IPS-11a (cell line): ENCODE results near the gene IGBP1.
"Not testable (repeated sequence)": the region's sequence is repeated elsewhere in the genome, so short reads cannot be mapped to it uniquely, and the experiment has no call there.

Experiments used
- H3K4me3 ChIP-seq: one replicate; pipeline ENCODE4 v1.5.1; 2013; ENCODE audit warnings: low read depth, low read length, control low read depth

The IGBP1 gene

DNA sequence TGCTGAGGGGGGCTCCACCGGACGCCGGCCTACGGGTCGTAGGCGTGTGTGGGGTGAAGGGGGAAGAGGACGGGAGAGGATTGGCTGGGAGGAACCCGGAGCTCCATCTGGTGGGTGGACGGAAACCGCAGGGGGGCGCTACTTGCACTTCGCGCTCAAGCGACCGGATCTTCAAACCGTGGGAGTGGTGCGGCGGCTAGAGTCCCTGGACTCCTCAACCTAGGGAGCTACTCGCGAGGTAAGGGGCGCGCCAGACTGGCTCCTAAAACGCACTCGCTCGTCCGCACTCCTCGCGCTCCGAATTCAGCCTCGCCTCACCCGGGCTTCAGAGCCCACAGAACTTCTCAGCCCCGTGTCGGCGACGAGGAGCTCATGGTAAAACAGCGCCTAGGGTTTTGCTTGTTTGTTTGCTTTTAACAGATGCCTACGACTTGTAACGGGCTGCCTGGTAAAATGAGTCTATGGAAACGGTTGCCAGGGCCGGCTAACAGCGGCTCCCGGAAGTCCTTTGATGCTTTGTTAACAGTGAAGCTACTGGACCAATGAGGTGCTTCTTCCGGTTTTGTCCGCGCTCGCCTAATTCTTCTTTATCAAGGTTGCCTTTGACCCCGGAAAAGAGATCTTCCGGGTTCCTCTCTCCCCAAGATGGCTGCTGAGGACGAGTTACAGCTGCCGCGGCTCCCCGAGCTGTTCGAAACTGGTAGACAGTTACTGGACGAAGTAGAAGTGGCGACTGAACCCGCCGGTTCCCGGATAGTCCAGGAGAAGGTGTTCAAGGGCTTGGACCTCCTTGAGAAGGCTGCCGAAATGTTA lies at the start of gene IGBP1:
IGBP1 (plus strand) TSS at position 145 of the 813 bp plus-strand sequence; CDS start at position 646, 501 bp downstream.
- H3K4me3 ChIP-seq, result peak within 1 kb of the TSS; percentile 84

DNA sequence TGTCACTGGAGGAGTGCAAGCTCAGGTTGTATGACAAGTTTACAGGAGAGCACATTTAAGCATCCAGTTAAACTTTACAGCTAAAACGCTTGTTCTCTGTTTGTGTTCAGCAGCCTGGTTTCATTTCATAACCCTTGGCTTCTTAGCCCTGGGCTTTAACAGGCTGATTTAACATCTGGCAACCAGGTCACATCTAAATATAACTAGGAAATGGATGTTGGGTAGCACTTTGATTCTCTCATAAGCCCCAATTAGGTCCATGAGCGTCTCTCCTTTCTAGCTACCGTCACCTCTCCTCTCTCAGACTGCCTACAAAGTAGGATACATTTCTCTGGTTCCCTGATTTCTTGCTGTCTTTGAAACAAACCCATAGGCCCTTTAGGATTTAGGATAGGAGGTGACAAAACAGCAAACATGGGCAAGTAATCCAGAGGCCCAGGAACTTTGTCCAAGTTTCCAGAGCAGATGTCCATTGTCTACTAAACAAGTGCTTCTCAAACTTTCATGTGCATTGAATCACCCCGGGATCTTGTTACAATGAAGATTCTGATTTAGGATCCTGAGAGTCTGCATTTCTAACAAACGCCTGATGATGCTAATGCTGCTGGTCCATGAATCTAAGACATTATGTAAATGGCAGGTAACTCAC lies 48.5 kb upstream of the IGBP1 start:
- no peak overlapping the region for H3K4me3 ChIP-seq

DNA sequence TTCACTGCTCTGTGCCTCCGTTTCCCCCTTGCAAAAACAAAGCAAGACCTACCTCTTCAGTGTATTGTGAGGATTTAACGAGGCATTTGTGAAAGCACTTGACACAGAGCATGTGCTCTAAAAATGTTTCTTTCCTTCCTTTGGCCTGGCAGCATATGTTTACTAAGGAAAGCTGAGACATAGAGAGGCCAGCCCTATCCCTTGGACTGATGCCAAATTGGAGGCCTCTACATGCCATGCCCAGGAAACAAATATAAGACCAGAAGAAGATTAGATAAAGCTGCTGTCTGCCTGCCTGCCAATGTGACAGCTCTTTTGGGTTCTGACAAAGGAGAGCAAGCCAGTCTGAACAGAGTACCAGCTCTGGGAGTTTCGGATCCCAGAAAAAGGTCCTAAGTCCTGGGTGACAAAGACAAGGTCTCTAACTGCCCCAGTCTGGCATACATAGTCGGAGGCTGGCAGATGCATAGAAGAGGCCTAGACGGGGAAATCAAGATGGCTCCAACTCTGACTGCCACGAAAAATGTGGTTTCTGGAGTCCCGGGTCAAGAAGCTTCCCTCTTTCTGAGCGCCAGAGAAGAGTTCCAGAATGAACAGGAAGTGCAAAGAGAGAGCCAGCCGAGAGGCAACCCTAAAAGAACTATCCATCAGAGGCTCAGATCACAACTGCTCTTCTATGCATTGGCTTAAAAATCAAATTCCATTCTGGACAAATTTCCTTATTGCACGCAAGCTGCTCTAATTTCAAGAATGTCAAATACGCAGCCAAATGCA lies 45.2 kb upstream of the IGBP1 start:
- no peak overlapping the region for H3K4me3 ChIP-seq

DNA sequence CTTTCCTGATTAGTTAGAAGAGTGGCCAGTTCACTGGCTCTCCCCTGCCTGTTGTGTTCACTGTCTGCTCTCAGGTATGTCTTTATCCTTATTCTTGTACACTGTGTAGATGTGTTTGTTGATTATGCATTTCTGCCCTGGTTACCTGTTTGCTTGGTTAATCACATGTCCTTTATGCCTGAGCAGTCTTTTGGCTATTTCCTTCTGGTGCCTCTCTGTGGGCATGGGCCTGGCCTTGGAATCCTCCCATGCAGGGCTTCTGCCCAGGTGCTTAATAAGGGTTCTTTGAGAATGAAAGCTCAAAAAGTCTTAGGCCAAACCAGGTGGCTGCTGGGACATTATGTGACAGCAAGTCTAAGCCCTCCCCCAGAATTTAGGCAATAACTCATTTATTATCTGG lies 44.5 kb upstream of the IGBP1 start:
- no peak overlapping the region for H3K4me3 ChIP-seq

DNA sequence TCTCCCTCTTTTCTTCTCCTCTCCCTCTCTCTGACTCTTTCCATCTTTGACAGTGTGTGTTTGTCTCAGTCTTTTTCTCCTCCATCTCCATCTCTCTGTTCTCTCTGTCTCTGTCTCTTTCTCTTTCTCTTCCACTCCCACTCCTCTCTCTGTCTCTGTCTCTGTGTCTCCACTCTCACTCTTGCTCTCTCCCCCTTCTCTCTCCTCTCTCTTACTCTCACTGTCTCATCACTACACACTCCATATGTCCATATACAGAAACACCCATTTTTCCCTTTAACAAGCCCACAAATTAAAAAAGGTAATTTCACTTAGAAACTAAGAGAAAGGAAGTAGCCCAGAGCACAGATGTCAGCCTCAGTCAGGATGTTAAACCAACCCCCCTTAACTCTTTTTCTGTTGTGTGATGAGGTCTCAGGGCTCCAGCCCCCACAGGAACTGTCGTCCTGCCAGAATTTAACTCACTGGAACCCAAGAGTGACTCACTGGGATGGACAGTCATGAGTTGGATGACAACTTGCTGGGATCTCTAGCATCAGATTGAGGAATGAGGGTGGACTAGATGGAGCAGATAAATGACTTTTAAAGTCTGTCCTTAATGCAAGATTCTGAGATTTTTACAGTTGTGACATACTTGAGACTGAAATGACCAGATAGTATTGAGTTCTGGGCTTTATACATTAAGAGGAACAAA lies 43.5 kb upstream of the IGBP1 start:
- H3K4me3 ChIP-seq, result no peak overlapping the region

DNA sequence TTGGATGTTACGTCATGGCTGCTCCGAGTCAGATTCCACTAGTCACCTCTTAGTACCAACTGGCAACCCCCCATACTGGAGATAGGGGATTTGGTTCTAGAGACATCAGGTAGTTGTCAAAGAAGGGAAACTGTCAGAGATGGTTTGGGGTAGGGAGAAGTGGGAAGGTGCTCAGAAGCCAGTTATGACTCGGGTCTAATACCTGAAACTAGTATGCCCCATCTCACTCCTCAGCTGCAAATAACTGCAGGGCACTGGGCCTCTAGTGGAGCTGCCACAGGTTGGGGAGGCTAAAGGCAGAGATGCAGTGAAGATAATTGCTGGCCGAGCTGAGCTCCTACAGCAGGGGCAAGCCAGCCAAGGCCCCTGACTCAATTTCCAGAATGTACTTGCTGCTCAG lies 41.0 kb upstream of the IGBP1 start:
- H3K4me3 ChIP-seq, result no peak overlapping the region

DNA sequence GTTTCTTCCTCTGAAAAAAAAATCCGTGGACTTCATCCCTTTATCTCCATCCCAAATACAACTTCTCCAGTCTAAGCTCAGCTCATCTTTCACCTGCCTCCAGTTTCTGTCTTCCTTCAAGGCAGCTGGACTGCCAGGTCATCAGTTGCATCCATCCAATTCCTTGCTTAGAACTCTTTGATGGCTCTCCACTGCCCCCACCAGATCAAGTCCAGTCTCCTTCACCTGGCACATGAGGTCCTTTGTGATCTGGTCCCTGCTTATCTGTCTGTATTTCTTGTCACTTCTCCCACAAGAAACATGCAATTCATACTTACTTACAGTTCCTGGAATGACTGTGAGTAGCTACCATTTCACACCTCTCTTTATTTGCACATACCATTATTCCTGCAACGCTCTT lies 37.2 kb upstream of the IGBP1 start:
- H3K4me3 ChIP-seq, result no peak overlapping the region

DNA sequence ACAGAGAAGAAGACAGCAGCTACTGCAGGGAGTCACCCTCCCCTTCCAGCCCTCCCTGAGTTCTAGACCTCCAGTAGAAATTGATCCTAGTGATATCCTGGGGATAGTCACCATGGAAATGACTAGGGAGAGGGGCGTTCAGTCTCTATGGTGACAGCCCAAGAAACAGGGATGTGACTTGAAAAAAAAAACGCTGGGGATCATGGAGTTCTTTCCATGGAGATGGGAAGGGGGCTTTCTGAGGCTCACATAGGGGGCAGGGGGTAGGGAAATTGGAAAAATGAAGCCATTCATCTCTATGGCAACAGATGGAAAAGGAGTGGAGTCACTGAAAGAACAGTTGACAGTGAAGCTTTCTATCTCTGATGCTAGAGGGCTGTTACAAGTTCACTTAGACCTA lies 28.0 kb upstream of the IGBP1 start:
- no peak overlapping the region for H3K4me3 ChIP-seq

DNA sequence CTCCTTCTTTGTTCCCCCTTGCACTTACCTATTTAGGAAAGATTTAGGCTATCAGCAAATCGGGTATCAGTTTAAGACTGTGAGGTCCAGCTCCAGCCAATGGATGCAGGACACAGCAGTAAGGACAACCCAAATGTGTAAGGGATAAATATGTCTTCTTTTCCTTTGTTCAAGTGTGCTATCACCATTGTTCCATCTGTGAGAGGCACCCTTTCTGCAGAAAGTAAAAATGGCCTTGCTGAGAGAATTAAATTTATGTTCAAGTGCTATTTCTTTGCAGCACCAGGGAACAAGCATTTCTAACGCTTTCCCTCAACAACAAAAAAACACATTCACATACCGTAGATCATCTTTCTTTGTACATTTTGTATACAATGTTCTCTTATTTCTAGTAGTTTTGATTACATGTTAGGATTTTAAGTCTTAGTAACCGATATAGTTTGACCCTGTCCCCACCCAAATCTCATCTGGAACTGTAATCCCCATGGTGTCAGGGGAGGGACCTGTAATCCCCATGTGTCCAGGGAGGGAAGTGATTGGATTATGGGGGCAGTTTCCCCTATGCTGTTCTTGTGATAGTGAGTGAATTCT lies 21.7 kb upstream of the IGBP1 start:
- not testable (repeated sequence) for H3K4me3 ChIP-seq

DNA sequence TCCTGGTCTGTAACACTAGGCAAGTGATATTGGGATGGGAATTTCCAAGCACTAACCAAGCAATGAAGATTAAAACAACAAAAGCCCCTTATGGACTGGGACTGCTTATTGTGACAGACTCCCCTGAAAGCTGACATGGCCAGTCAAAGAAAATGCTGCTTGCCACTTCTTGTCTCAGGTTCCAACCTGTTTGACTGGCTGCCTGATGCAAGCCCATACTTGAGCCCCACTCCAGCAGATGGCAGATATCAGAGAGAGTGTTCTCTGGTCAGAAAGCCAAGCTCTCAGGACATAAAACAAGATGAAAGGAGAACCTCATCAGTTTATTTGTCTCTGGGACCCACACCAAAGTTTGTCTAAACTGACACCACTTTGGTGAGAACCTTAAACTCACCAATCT lies 15.5 kb upstream of the IGBP1 start:
- H3K4me3 ChIP-seq, result no peak overlapping the region

DNA sequence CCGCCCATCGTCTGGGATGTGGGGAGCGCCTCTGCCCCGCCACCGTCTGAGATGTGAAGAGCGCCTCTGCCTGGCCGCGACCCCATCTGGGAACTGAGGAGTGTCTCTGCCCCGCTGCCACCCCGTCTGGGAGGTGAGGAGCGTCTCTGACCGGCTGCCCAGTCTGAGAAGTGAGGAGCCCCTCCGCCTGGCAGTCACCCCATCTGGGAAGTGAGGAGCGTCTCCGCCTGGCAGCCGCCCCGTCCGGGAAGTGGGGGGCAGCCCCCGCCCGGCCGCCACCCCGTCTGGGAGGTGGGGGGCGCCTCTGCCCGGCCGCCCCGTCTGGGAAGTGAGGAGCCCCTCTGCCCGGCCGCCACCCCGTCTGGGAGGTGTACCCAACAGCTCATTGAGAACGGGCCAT lies 10.2 kb upstream of the IGBP1 start:
- H3K4me3 ChIP-seq, result not testable (repeated sequence)

DNA sequence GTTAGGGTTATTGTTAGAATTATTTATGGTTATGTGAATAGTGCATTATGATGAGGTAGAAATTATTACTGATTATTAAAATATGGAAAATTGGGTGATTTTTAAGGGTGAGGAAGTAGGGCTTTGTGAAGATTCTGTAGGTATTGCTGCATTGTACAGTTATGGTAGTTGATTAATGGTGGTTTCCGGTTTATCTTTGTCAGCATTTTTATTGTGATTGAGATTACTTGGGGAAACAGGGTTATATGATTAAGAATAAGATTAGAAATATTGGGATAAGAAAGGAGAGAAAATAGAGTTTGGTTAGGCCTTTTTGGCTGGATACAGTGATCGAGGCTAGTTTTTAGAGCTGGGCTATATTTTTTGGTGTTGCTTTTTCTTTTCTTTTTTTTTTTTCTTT lies 8.6 kb upstream of the IGBP1 start:
- no peak overlapping the region for H3K4me3 ChIP-seq

DNA sequence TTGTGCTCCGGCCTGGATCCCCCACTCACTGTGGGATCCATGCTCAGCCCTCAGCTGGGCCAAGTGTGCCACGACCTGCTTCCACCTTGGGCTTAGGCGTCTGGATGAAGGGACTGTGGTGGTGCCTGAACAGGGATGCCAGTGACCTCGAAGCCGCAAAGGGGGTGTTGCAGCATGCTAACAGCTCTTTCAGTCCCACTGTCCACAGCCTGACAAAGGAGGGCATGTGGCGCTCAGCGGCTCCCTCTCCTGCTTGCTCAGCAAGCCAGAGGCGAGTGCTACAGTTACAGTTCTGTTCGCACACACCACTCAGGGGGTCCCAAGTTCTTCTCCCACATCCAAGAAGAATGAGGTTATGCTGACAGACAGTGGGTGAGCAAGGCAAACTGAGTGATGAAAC lies 5.2 kb upstream of the IGBP1 start:
- no peak overlapping the region for H3K4me3 ChIP-seq

DNA sequence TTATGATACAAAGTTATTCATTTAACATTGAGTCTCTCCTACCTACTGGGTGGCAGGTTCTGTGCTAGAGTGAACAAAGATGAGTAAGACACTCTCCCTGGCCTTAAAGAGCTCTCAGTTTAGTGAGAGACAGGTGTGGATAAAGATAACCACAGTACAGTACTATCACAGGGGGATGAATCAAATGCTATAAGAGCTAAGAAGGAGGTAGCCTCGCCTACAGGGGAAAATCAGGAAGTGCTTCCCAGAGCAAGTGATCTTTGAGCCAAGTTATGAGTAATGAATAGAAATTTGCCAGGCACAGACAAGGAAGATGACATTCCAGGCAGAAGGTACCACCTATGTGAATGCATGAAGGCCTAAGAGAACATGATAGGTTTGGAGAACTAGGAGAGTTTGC lies 3.4 kb upstream of the IGBP1 start:
- H3K4me3 ChIP-seq, result no peak overlapping the region

DNA sequence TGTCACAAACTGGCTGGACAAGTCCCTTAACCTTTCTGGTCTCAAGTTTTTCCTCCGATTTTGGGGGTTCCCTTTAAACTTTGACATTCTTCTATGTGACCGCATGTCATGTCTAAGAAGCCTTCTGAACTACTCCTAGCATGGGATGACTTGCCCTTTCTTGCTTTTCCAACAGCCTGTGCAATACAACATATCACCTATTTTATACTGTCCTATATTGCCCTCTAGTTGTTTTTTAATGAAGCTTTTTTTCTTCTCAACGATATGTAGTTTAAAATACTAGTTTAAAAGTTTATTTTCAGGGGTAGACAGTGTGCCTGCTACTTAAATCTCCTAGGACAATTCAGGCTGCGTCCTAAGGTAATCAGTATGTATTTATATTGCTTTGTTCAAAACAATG lies 1.0 kb upstream of the IGBP1 start:
- H3K4me3 ChIP-seq, result no peak overlapping the region

DNA sequence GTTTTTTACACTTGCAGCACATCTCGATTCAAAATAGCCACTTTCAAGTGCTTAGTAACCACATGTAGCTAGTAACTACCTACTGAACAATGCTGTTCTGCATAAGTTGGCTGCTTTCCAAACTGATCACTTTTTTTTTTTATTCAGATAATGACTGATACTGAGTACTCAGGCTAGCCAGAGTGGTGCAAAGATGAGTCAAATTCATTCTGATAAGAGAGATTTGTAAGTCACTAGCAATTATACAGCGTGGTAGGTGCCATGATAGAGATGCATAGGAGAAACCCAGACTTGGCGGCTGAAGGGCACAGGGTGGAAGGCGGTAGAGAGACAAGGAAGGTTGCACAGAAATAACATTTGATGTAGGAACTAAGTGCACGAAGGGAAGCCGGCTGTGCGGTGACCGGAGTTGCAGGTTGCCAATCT lies 357 bp upstream of the IGBP1 start:
- no peak overlapping the region for H3K4me3 ChIP-seq

DNA sequence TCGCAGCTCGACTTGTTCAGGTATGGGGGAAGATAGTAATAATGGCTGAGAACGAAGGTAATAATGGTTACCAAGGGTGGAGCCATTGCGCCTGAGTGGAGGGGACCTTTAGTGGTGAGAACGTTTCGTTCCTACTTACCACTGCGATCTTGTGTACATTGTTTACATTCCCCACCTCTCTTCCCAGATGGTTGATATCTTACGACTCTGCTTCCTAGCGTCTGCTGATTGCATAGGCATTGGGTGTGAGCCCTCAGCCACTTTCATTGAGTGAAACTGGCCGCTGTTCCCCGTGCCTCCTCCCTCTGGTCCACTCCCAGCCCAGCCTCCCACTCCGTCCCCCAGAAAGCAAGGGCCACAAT lies 850 bp downstream of the IGBP1 start:
- H3K4me3 ChIP-seq, result peak overlapping the region; percentile 84

DNA sequence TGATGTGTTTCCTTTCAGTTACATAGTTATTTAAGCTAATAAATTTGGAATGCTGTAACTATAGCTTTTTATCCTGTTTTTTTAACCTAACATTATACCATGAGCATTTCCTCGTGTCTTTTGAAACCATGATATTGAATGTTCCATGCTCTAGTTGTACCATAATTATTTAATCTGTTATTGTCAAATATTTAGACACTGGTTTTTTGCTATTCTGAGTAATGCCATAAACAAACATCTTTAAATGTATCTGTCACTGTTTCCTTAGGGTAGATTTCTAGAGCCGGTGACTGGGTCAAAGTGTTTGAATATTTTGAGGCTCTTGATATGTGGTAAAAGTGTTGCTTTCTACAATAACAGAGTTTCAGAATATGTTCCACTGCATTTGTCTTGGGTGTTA lies 5.4 kb downstream of the IGBP1 start:
- H3K4me3 ChIP-seq, result no peak overlapping the region

DNA sequence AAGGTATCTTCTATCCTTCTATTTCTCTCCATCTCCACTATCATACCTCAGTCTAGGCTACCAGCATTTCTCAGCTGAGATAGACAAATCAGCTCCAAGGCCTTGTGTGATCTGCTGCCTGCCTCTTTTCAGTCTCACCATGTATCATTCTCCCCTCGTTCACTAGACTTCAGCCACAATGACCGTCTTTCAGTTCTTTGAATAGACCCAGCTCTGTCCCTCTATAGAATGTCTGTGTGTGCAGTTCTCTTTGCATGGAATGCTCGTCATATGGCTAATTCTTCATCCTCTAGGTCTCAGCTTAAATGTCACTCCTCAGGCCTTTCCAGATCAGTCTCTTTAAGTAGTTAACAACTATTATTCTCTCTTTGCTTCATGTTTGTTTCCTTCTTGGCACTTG lies 6.5 kb downstream of the IGBP1 start:
- no peak overlapping the region for H3K4me3 ChIP-seq

DNA sequence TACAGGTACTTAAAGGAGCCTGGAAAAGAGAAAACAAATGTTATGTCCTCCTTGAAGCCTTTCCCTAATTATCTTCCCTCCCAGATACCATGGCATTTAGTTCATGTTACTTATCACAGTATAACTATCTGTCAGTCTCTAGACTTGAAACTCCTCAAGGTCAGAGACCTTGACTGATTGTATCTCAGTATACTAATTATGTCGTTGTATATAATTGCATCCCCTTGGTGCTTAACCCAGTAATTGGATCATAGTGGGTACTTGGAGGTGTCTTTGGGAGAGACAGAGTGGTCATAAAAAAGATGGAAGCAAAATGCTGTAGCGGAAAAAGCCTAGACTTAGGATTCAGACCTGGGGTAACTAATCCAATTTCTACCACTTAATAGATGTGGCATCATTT lies 8.1 kb downstream of the IGBP1 start:
- no peak overlapping the region for H3K4me3 ChIP-seq
